ENCODE data around the gene PCYT2.
A peak's percentile ranks its signal among the peaks of the same experiment; 100 is the strongest.

PCYT2 gene

DNA sequence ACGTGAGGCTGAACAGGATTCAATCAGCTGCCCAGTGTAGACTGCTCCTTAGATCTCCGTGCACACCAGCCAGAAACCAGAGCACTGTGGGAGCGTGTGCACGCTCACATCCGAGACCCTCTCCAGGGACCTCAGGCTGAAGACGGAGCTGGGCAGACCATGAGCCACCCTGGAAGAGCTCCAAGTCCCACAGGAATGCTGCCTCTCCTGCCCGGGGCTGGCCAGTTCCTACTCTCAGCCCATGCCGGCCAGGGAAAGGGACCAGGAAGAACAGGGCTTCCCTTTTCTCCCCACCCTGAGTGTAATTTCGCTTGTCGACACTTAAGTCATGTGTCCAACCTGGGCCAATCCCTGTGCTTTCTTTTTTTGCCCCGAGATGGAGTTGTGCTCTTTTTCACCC, 26.7 kb downstream of the PCYT2 start:
- in situ Hi-C loops (cut with MboI; ENCODE audit: low sequenced_read_pairs) = no loop called here
- H3K27me3 ChIP-seq (ENCODE audit: low read depth) = no peaks in the 10 kb centered on the region
- H3K4me3 ChIP-seq = no peak overlapping the region
- no peaks in the 10 kb centered on the region for H3K4me1 ChIP-seq
- H3K36me3 ChIP-seq (replicated peaks) = peaks cover 92% of the 10 kb centered on the region
- H3K9me3 ChIP-seq = no peaks in the 10 kb centered on the region
- DNase-seq (ENCODE audit: low spot score in 2 of 2) = no peak

DNA sequence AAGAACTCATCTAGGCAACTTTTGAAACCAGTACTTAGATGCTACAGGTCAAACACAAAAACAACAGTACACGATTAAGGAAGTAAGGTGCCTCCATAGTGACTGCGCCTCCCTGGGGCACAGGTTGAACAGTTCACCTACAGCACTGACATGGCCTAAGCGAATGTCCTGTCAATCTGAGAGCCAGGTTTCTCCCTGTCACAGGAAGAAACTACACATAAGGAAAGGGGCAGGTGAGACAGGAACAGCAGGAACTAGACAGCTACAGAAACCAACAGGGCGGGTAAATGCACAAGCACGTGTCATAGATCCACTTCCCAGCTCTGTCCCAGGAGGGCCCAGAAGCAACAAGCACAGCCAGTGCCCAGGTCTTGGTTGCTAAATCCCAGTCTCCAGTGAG, 32.1 kb downstream of the PCYT2 start:
- H3K4me1 ChIP-seq = no peaks in the 10 kb centered on the region
- no peaks in the 10 kb centered on the region for H3K27me3 ChIP-seq (ENCODE audit: low read depth)
- H3K36me3 ChIP-seq (replicated peaks) = peaks cover 52% of the 10 kb centered on the region
- DNase-seq (ENCODE audit: low spot score in 2 of 2) = no peak
- H3K4me3 ChIP-seq = no peak overlapping the region
- H3K9me3 ChIP-seq = no peaks in the 10 kb centered on the region
- in situ Hi-C loops (cut with MboI; ENCODE audit: low sequenced_read_pairs) = no loop called here

DNA sequence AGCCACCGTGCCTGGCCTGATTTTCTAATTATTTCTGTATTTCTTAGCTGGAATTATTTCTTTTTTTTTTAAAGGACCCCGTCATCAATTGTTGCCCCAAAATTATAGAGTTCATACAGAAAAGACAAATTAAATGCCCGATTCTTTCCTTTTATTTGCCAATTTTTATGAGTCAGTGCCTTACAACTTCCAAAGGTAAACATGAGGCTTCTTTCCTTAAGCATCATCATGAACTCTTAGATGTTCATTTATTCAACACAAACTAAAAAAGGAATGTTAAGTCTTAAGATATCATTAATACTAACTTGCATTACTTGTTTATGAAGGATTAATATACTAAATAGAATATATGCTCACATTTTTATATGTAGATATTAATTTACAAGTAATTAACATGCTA, 32.9 kb downstream of the PCYT2 start:
- Histone ChIP-seq H3K9me3 (no peaks in the 10 kb centered on the region), H3K4me1 (no peaks in the 10 kb centered on the region), H3K4me3 (no peak overlapping the region), H3K27me3 (ENCODE audit: low read depth) (no peaks in the 10 kb centered on the region), H3K36me3 (replicated peaks) (peaks cover 44% of the 10 kb centered on the region)
- in situ Hi-C loops (cut with MboI; ENCODE audit: low sequenced_read_pairs) = no loop called here
- no peak for DNase-seq (ENCODE audit: low spot score in 2 of 2)

DNA sequence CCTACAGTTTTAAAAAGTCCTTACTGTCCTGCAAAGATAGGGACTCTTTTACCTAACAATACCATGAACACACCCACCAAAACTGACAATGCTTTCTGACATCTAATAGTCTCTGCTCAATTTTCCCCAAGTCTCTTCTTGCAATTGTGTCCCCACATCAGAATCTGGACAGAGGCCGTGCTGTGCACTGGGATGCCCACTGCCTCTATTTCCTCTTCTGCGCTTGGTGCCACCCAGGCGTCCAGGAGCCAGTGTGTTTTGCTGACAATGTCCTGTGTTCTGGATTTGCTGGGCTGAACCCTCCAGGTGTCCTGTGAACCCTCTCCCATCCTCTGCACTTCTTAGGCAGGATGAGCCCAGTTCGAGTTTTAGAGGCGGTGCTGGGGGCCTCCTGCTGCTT, 33.6 kb downstream of the PCYT2 start:
- H3K4me1 ChIP-seq = no peaks in the 10 kb centered on the region
- H3K9me3 ChIP-seq = no peaks in the 10 kb centered on the region
- in situ Hi-C loops (cut with MboI; ENCODE audit: low sequenced_read_pairs) = no loop called here
- H3K36me3 ChIP-seq (replicated peaks) = peaks cover 39% of the 10 kb centered on the region
- DNase-seq (ENCODE audit: low spot score in 2 of 2) = no peak
- H3K4me3 ChIP-seq = no peak overlapping the region
- no peaks in the 10 kb centered on the region for H3K27me3 ChIP-seq (ENCODE audit: low read depth)

DNA sequence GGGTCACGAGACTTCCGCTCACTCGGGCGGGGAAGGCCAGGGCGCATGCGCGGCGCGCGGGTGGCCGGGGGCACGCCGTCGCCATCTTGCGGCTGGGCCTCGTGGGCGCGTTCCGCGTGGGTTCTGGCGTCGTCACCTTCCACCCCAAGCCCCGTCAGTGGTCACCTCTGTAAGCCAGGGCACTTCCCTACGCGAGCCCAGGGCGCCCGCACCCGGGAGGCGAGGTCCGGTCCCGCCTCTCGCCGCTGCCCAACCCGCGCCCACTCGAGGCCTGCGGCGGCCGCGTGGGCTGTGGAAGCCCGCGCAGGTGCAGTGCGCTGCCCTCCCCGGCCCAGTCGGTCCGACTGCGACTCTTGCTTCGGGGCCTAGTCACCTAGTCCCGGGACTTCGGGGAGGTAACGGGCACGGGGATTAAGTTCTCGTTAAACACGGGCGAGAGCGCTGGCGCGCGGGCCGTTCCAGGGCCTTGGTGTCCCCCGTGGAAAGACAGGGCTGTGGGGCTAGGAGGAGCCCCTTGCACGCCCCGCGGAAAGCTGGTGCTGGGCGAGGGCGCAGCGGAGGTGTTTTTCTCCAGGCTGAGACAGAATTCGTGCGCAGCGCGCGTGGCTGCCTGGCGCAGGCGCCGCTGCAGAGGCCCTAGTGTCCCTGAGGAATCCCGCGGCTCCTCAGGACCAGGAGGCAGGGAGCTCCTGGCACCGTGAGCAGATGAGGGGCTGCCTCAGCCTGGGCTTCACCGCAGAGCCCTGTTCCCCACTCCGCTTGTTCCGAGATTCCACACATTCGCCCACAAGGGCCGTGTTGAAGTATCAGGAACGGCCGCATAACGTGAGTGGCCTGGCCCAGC, 39.6 kb downstream of the PCYT2 start:
- H3K36me3 ChIP-seq (replicated peaks) = peaks cover 47% of the 10 kb centered on the region
- no peaks in the 10 kb centered on the region for H3K9me3 ChIP-seq
- H3K4me3 ChIP-seq = peak overlapping the region; percentile 84
- peaks cover 14% of the 10 kb centered on the region for H3K4me1 ChIP-seq
- DNase-seq (ENCODE audit: low spot score in 2 of 2) = peak; percentile 75 to 96
- H3K27me3 ChIP-seq (ENCODE audit: low read depth) = no peaks in the 10 kb centered on the region
- in situ Hi-C loops (cut with MboI; ENCODE audit: low sequenced_read_pairs) = no loop called here

DNA sequence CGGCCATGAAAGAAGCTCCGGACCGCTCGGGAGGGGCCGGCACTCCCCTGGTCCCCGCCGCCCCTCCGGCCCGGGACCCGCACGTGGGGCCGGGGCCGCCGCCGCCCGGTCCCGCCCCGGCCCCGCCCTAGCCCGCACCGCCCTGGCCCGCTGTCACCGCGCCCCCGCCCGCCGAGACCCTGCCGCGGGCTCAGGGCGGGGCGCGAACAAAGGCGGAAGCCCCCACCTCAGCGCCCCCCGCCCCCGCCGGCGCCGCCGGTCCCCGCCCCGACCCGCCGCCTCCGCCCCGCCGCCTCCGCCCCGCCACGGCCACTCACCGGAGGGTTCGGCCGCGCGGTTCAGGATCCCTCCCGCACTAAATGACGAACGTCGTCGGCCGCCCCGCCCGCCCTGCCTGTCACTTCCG, 40.2 kb downstream of the PCYT2 start, which contains the start of gene ARHGDIA:
Gene ARHGDIA (minus strand): TSS at position 357 of the 406 bp plus-strand sequence. CDS start 1,407 bp downstream, outside the sequence.
- peak in 1 of 2 experiments; percentile 3 for DNase-seq (ENCODE audit: low spot score in 2 of 2)
- in situ Hi-C loops (cut with MboI; ENCODE audit: low sequenced_read_pairs) = no loop called here
- Histone ChIP-seq H3K27me3 (ENCODE audit: low read depth) (no peaks in the 10 kb centered on the region), H3K4me3 (peak within 1 kb of the TSS; percentile 84), H3K4me1 (peaks cover 14% of the 10 kb centered on the region), H3K36me3 (replicated peaks) (peaks cover 53% of the 10 kb centered on the region), H3K9me3 (no peaks in the 10 kb centered on the region)

DNA sequence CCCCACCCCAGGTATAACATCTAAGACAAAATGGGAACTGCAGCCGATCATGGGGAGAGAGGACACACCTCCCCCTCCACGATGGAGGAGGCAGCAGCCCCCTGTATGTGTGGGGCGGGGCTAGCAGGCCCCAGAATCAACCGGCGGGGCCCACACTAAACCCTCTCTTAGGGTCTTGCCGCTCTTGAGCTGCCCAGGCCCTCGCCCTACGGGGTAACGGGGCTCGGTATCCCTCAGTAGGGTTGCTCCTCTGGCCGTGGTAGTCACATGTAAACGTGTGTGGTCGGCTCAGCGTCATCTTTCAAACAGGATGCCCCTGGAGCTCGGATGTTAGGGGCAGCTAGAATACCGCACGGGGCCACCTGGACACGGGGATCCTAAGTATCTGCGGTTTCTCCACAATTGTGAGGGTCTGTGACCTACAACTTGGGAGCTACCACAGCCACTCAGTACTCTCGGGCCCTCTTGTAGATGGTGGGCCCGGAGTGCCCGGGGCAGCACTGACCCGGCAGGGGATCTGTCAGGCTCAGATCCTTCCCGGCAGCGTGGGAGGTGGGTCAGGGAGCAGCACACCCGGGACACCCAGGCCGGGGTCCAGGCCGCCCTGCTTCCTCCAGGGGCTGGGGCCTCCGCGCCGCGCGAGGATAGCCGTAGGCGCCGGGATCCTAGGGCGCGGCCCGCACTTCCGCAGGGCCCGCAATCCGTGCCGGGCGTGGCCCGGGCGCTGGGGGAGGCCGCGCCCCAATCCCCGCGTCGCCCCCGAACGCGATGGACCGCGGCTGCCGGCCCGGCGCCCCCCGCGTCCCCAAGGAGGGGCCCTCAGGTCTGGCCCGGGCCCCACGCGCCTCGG, 40.8 kb downstream of the PCYT2 start:
- Histone ChIP-seq H3K36me3 (replicated peaks) (peaks cover 59% of the 10 kb centered on the region), H3K4me3 (peak overlapping the region; percentile 81), H3K4me1 (peaks cover 14% of the 10 kb centered on the region), H3K27me3 (ENCODE audit: low read depth) (no peaks in the 10 kb centered on the region), H3K9me3 (no peaks in the 10 kb centered on the region)
- peak; percentile 27 to 66 for DNase-seq (ENCODE audit: low spot score in 2 of 2)
- in situ Hi-C loops (cut with MboI; ENCODE audit: low sequenced_read_pairs) = no loop called here

DNA sequence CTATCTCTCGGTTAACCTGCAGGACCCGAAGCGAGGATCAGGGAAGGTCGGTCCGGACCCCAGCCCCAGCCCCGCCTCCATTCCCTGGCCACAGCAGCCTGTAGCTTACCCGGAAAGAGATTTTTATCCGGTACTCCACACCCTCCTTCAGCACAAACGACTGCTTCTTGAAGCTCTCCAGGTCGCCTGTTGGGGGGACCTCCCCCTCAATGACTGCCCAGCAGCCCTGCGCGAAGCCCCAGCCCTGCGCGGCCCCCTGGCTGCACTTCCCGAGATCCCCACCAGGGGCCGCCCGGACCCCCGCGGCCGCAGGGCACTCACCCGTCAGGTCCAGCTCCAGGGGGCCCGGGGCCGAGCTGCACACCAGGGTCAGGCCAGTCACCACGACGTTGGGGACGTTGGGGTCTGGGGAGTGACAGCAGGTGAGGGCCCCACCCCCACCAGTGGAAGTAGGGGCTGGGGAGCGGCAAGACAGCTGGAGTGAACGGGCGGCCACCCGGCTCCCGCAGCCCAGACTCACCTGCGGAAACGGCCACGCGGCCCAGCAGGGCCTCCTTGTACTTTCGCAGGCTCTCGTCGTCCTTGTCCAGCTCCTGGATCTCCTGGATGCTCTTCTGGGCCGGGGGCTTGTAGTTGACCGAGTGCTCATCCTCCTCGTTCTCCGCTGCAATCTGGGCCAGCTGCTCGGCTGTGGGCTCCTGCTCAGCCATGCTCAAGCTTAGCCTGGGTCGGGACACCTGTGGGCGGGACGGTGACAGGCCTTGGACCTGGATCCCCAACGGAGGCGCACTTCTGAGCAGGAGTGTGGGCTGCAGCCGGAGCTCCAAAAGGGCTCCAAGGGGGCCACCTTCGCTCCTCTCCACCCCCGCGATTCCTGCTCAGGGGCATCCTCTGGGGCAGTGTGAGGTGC, 41.7 kb downstream of the PCYT2 start:
- Histone ChIP-seq H3K9me3 (no peaks in the 10 kb centered on the region), H3K36me3 (replicated peaks) (peaks cover 68% of the 10 kb centered on the region), H3K27me3 (ENCODE audit: low read depth) (no peaks in the 10 kb centered on the region), H3K4me3 (peak overlapping the region; percentile 81), H3K4me1 (peaks cover 14% of the 10 kb centered on the region)
- in situ Hi-C loops (cut with MboI; ENCODE audit: low sequenced_read_pairs) = no loop called here
- peak in 1 of 2 experiments; percentile 78 for DNase-seq (ENCODE audit: low spot score in 2 of 2)

DNA sequence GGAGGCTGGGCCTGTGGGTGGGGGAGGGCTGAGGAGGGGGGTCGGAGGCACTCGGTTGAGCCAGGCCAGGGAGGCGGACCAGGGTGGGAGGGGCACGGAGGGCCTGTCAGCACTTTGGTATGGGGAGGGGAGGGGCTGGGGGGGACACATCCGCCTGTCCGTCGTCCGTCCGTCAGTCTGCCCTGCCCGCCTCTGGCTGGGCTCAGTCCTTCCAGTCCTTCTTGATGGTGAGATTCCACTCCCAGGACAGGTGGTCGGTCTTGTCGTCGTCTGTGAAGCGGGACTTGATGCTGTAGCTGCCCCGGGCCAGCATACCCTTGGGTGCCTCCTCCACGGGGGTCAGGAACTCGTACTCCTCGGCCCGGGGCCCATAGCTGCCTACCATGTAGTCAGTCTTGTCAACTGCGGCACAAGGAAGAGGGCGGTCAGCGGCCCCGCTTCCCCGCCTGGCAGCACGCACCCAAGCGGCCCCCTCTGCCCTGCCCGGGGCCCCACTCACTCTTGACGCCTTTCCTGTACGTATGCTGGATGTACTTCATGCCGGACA, 42.5 kb downstream of the PCYT2 start:
- Histone ChIP-seq H3K36me3 (replicated peaks) (peaks cover 75% of the 10 kb centered on the region), H3K4me1 (peaks cover 14% of the 10 kb centered on the region), H3K9me3 (no peaks in the 10 kb centered on the region), H3K27me3 (ENCODE audit: low read depth) (no peaks in the 10 kb centered on the region), H3K4me3 (no peak overlapping the region)
- peak; percentile 12 to 72 for DNase-seq (ENCODE audit: low spot score in 2 of 2)
- in situ Hi-C loops (cut with MboI; ENCODE audit: low sequenced_read_pairs) = no loop called here

DNA sequence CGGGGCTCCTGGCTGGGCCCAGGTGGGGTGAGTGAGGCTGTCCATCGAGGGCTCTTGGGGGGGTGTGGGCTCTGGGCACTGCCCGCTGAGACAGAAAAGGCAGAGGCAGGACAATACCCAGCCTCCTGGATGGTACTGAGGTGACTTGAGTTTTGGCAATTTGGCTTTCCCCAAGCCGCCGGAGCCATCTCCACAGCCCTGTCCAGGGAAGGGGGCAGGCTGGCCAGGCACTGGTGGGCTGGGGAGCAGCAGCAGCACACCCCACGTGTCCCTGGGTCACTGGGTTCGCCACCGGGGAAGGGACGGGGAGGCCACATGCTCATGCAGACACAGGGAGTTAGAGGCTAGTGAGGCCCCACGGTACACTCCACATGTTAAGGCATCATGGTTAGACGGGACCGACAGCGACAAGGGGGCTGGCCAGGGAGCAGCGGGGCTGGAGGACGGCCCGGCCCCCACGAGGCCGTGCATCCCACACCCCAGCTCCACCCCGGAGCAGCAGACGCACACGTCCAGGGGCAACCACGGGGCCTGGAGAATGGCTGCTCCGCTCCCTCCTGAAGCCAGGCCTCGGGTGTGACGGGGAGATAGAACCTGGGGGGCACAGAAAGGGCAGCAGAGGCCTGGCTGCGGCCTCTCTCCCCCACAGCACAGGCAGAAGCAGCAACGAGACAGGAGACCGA, 43.1 kb downstream of the PCYT2 start:
- Histone ChIP-seq H3K27me3 (ENCODE audit: low read depth) (no peaks in the 10 kb centered on the region), H3K9me3 (no peaks in the 10 kb centered on the region), H3K36me3 (replicated peaks) (peaks cover 82% of the 10 kb centered on the region), H3K4me3 (no peak overlapping the region), H3K4me1 (peaks cover 14% of the 10 kb centered on the region)
- in situ Hi-C loops (cut with MboI; ENCODE audit: low sequenced_read_pairs) = no loop called here
- peak in 1 of 2 experiments; percentile 47 for DNase-seq (ENCODE audit: low spot score in 2 of 2)

DNA sequence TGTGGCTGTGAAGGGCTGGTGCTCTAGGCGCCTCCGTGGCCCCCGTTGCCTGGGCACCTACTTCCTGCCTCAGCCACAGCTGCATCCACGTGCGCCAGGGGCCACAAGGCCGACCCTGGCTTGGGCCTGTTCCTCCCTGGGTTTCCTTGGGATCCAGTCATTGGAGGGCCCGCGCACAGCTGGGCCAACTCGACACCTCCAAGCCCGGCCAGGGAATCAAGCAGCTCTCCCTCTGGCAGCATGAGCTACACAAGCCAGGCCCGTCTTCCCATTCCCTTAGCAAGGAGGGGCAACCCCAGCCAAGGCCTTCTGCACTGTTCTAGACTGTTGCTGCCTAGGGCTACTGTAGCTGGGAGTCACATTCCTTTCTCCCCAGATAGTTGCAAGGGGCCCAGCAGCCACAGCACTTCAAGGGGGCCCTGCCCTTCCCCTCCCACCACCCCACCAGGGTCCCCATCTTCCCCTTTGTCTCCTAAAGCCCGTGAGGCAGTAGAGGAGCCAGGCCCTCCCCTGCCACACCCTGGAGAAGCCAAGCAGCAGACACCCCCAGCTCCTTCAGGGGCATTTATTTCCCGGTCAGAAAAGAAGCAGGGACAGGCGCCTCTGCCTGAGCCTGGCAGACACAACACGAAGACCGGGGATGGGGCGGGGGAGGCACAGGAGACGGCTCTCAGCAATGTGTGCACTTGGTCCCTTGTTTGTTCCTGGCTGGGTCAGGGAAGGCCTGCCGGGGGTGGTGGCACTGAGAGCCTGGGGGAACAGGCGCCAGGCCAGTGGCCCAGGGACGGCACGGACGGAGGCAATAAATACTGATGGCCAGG, 43.8 kb downstream of the PCYT2 start:
- H3K36me3 ChIP-seq (replicated peaks) = peaks cover 89% of the 10 kb centered on the region
- H3K4me3 ChIP-seq = no peak overlapping the region
- no peaks in the 10 kb centered on the region for H3K9me3 ChIP-seq
- in situ Hi-C loops (cut with MboI; ENCODE audit: low sequenced_read_pairs) = no loop called here
- peaks cover 17% of the 10 kb centered on the region for H3K4me1 ChIP-seq
- H3K27me3 ChIP-seq (ENCODE audit: low read depth) = no peaks in the 10 kb centered on the region
- peak; percentile 38 to 72 for DNase-seq (ENCODE audit: low spot score in 2 of 2)

Data from HAP-1 (cell line).